Ecto neural progenitor cell (in vitro differentiated cells): ENCODE measurements around the gene BRF1.

Experiments used
- DNase-seq: peaks from one replicate; pipeline ENCODE4 v3.0.0-alpha.2; 2018; ENCODE audit warnings: low spot score

Gene BRF1

DNA sequence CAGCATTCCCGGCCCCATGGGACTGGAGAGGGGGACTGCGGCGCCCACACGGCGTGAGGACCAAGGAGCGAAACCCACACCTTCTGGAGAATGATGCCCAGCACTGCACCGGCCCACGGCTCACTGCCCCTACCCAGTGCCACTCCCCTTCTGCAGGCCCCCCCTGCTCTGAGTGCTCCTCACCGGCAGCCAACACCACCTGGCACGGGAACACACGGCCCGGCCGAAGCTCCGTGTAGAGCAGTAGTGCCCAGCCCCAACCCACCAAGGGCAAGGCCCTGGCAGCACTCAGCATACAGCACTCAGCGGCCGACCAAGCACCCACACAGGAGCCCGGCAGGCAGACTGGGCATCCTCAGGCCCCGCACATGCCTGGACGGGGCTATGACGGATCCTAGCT, 39.0 kb downstream of the BRF1 start:
- no peak for DNase-seq

DNA sequence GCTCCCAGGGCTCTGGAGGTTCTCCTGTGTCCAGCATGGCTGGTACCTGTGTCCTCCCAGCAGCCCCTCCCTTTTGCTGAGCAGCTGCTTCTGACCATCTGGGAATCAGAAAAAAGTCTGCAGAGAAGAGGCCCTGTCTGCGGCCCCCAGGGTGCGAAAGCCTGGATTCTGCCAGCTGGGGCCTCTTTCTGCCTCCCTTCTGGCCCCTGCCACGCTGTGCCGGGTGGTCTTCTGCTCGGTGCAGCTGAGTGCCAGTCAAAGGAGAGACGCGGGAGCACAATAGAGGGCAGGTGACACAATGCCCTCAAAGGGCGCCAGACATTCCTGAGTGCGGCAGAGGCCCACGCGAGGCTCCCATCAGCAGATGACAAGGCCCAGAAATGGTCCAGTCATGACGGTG, 39.8 kb downstream of the BRF1 start:
- DNase-seq = no peak

DNA sequence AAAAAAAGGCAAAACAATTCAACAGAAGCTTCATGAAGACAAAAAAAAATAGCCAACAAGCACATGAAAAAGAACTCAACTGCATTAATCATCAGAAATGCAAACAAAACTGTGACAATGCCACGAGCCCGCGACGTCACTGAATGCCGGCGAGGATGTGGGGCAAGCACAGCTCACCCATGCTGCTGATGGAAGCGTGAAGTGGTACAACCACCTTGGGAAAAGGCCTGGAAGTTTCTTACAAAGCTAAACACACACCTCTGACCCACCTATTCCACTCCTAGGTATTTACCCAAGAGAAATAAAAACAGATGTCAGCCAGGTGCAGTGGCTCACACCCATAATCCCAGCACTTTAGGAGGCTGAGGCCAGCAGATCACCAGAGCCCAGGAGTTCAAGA, 42.0 kb downstream of the BRF1 start:
- DNase-seq = no peak

DNA sequence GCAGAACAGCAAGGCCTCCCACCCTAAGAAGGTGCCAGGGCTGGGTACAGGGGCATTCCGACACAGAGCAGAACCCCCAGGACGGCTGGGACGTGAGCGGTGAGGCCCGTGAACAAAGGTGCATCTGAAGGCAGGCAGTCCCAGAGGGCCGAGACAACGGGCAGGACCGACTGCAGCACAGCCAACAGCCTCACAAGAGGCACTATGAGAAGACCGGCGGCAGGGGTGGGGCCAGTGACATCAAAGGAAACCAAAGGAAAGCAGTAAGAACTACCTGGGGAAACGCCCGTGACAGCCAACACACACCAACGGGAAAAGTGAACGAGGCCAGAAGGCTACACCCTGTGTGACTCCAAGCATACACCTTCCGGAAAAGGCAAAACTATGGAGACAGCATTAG, 43.3 kb downstream of the BRF1 start:
- DNase-seq = no peak

DNA sequence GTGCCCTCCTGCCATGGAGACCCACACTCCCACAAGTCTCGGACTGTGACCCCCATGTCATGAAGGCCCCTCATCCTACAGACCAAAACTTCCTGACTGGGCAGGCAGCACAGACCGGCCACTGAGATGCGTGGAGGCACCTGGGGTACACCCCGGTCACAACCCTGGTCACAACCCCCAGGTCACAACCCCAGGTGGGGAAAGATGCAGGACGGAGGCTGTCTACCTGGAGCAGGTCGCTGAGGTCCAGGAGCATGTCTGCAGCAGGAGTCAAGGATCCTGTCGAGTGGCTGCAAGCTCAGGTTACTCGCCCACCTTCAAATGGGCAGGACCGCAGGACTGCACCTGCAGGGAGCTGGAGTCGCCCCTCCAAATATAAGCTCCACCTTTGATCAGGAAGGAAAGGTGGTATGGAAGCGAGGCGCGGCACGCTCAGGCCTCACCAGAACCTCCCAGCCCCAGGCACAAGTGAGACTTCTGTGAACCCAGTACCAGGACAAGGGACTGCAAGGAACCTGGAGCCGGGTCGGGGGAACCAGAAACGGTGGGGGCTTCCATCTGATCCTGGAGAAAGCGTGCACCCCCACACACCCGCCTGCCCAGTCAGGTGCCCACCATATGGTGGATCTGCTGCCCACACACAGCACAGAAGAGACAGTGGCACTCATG, 44.4 kb downstream of the BRF1 start:
- DNase-seq = no peak

DNA sequence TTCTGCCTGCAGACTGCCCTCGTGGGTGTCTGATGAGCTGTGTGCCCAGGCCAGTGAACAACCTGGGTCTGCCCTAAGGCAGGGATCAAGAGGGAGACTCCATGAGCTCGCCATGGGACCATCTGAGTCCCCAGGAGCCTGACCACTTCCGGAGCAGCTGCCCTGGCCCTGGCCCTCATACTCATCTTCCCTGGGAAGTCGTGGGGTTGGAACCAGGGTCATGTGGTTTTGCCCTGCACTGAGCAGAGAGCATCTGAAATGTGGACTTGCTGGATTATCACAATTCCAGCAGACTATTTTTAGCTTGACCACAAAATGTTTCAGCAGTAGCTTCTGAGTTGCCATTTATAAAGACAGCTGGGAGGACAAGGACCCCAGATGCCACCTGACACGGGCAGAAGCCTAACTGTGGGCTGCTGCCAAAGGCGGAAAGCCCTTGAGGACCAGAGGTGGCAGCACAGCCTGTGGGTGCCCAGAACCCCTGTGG, 45.7 kb downstream of the BRF1 start:
- DNase-seq = no peak

DNA sequence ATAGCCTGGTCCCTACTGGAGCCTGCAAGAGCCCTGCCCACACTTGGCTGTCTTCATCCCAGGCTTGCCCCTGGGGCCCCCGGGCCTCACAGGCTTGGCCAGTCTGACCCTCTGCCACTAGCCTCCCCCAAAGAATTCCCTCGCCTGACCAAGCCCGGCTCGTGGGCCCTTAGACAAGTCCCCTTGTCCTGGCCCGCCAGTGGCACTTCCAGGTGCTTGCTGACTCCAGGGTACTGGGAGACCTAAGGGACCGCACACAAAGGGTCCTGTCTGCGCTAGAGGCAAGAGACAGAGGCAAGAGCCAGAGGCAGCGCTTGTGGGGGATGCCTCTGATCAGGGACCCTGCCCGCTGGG, 47.5 kb downstream of the BRF1 start:
- DNase-seq = no peak

DNA sequence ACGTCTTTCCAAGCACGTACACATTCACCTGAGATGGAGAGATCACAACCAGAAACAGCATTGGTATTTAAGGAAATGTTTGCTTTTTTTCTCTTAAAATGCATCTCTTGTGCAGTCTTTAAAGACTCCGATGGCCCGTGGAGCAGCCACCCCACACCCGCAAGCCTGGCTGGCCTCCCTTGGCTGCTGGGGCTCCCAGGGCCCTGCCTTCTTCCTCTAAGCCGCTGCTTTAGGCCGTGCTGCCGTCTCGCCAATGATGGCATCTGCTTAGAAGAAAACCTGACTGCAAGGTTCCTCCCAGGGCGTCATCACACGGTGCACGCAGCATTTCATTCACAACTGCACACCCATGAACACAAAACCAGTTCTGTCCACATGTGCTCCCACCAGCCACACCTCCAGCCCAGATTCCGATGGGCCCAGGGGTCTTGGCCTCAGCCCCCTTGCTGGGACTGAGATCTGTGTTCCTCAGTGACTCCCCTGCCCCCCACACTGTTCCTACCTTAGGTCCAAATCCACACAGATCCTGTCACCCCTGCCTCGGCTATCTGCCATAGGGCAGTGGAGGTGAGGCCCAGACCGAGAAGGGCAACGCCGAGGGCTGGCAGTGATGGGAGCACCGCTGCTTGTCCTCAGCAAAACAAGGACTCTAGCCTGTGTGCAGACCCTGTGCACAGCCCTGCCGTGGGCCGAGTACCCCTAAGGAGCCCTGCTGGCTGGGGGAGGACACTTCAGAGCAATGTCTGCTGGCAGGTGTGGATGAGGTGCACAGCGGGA, 48.1 kb downstream of the BRF1 start:
- no peak for DNase-seq

DNA sequence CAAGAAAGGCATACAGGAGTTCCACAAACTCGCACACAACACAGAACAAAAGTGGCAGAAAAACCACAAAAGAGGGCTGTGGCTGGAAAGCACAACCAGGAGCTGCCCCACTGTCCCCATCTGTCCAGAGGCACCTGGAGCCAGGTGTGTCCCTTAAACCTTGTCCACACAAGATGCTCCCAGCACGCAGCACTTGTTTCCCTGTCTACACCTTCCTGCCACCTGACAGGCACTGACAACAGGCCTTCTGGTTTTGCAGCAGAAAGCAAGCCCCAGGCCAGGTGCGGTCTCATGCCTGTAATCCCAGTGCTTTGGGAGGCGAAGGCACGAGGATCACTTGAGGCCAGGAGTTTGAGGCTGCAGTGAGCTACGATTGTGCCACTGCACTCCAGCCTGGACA, 48.9 kb downstream of the BRF1 start:
- no peak for DNase-seq

DNA sequence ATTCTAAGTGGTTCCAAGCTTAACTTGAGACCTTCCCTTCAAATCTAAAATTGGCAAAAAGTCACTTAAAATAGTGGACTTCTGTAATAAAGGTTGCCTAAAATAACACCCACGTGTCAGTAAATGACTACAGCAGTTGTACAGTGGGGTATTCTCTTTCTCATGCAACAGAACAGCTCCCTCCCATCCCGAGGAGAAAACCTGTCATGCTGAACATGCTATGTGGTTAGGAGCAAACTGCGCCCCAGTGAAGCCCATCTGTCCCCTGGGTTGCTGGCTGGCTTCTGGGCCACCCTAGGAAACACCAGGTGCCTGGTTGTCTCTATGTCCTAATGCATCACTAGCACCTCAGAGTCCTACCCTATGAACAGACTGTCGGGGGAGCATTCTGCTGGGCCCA, 49.8 kb downstream of the BRF1 start:
- no peak for DNase-seq

DNA sequence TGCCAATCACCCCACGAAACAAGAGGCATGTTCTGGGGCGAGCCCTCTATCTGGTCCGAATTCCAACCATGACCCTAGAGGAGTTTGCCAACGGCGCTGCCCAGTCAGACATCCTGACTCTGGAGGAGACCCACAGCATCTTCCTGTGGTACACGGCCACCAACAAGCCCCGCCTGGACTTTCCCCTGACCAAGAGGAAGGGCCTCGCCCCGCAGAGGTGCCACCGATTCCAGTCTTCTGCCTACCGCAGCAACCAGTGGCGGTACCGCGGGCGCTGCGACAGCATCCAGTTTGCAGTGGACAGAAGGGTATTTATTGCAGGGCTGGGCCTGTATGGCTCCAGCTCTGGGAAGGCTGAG, 50.8 kb downstream of the BRF1 start:
- no peak for DNase-seq

DNA sequence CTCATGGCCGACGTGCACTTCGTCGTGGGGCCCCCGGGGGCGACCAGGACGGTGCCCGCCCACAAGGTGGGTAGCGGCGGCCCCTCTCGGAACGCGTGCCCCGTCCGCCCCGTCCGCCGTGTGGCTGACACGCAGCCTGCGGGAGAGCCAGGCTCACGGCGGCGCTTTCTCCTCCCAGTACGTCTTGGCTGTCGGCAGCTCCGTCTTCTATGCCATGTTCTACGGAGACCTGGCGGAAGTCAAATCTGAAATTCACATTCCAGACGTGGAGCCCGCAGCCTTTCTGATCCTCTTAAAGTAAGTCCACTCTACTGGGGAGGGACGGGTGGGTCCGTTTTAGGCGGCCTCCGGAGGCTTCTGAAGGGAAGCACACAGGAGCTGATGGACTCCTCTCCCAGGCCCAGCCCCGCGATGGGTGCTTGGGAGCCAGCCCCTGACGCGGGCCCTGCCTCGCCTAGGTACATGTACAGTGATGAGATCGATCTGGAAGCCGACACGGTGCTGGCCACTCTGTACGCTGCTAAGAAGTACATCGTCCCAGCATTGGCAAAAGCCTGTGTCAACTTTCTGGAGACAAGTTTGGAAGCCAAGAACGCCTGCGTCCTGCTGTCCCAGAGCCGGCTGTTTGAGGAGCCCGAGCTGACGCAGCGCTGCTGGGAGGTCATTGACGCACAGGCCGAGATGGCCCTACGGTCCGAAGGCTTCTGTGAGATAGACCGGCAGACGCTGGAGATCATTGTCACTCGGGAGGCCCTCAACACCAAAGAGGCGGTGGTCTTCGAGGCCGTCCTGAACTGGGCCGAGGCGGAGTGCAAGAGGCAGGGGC, 51.4 kb downstream of the BRF1 start:
- DNase-seq = peak; percentile 56

DNA sequence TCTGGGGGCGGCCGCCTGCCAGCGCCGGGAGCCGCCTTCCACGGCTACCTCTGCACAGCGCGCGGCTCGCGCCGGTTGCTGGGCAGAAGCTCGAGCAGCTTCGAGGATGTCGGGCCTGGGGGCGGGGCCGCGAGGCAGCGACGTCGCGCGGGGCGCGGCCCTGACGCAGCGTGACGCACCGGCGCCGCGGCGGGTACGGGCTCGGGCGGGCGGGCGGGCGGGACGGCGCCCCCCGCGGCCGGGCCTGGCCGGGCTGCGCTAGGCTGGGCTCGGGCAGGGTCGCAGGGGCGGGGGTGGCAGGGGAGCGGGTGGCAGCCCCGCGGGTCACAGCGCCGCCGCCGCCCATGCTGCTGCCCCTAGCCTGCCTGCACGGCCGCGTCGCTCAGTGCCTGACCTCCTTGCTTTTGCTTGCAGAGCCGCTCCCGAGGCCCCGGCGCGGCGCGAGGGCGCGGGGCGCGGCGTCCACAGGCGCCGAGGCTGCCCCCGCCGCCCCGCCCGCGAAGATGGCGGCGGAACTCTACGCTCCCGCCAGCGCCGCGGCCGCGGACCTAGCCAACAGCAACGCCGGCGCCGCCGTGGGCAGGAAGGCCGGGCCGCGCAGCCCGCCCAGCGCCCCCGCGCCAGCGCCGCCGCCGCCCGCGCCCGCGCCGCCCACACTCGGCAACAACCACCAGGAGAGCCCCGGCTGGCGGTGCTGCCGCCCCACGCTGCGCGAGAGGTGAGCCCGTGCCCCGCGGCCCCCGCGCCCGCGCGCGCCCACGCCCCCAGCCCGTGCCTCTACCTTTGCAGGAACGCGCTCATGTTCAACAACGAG, 52.2 kb downstream of the BRF1 start, which contains the start of gene BTBD6:
BTBD6 (plus strand) TSS at position 166 of the 814 bp plus-strand sequence; CDS start at position 345, 179 bp downstream.
- DNase-seq = peak; percentile 89

DNA sequence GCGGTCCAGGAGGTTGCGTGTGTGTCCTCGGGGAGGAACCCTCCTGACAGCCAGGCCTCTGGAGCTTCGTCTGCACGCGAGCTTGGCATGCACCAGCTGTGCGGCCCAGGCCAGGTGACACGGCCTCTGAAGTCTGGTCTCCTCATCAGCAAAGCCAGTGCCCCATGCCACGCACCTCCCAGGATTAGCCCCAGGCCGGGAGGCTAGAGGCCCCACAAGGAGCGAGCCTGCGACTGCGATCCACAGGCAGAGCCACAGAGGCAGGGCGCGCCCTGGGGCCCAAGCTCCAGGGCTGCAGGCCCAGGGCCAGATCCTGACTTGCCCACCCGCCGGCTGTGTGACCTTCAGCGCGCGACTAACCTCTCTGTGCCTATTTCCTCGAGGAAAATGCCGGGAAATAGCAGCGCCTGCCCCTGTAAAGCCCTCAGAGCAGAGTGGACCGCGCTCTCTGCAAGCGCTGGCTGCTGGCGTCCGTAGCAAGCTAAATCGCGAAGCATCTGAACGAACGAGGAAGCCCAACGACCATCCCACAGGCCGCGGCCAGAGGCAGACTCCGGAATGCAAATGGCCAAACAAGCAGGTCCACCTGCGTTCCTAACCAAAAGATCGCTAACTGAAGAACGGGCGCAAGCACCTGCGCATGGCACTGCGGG, 53.0 kb downstream of the BRF1 start:
- DNase-seq = no peak

DNA sequence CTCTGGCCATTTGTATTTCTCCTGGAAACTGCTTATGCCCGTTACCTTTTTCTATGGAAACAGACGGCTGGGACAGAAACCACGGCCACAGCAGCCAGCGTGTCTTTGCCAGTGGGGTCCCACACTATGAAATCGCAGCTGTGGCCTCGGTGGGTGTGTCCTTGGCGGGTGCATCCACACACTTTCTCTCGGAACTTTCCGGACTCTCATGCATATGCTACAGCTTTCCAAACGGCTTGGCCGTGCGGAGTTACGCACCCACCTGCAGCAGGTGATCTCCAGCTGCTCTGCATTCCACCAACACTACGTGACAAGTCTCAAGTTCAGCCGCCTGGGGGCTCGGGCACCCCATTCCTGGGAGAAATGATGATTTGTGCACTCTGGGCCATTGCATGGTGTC, 53.8 kb downstream of the BRF1 start:
- no peak for DNase-seq

DNA sequence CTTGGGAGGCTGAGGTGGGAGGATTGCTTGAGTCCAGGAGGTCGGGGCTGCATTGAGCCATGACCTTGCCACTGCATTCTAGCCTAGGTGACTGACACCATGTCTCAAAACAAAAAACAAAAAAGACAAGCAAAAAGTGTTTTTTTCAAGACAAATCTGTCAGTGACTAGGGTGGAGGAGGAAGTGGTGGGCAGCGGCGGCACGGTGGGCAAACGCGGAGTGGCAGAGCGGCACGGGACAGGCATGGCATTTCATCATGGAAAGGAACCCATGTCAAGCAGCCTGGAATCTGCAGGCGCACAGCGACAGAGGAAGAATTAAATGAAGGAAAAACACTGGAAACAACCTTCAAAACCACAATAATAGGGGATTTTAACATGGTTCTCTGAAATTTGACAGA, 56.5 kb downstream of the BRF1 start:
- no peak for DNase-seq

DNA sequence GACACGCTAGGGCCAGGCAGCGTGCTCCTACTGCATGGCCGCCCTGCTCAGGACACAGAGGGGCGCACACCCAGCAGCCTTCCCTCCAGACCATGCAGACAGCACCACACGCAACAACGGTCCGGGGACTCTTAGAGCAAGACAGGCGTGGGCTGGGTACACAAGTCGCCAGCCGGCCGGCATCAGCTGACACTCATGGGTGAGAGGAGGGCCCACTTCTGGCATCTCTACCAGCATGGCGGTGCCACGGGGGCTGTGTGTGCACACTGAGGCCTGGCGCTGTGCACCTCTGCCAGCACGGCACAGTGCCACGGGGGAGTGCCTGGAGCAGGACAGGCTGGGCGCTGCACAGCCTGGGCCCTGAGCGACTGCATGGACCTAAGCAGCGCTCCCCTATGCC, 59.2 kb downstream of the BRF1 start:
- DNase-seq = no peak

DNA sequence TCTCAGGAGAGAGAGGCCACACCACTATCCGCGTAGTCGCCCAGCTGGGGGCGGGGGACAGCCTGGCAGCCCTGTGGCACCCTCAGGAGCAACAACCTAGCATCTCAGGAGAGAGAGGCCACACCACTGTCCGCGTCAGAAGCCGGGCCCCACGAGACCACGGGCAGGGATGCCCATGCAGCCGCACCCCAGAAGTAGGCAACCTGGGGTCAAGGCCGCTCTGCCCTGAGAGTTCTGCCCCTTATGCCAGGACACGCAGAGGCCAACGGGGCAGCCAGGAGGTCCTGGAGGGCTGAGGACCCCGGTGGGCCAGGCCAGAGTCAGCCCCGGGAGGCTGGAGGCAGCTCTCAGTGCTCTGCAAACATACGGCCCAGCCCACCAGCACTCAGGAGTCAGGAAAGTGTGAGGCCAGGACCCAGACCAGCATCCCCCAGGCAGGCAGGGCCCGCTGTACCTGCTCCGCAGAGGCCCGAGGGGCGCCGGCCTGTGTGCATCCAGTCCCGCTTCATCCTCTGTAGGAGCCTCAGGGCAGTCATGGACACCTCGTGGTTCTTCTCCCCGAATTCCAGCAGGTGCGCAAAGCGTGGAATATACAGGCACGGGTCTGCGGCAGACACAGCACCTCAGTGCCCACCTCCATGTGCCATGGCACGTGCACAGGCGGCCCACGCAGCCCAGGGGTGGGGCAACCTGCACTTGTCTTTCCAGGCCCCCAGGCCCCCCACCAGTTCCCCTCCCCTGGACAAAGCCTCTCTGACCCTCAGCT, 59.8 kb downstream of the BRF1 start:
- DNase-seq = no peak

DNA sequence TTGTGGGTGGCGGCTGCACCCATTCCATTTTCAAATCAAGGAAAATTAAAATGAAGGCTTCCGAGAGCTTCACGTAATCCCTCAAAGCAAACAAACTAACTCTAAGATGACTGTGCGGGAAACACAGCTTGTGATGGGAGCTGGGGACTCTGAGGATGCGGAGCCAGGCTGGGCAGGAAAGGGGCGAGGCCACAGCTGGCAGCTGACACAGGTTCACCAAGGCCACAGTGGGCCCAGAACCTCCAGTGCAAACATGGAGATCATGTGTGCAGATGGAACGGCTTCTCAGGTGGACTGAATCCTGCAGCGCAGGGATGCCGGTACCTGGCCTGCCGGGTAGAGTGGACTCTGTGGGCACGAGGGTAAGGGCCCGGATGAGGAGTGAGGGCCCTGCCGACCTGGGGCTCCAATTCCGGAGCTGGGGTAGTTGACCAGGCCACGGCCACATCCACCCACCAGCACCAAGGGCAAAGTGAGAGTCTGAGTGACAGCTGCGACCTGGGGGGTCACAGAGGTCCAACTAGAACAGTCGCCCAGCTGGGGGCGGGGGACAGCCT, 71.6 kb downstream of the BRF1 start:
- DNase-seq = no peak

DNA sequence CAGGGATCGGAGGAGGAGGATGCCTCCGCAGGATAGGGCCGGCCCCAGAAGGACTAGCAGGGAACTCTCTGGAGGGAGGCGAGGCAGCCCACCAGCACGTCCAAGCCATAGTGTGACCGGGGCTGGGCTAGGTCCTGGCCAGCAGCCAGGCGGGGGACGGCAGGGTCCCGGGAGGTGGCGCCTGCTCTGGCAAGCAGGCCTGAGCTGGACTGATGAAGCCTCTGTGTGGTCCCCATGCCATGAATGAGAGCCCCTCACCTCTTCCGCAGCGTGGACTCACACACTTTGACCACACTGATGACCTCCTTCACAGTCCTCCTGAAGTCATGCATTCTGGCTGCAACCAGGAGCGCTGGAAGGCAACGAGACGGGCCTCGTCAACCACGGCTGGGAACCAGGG, 72.2 kb downstream of the BRF1 start:
- no peak for DNase-seq
